ENCODE data around the gene AFAP1L1.

Gene AFAP1L1

GRCh38 chr5:149284501-149284900 is 12.8 kb downstream of the AFAP1L1 start:
- no peak for DNase-seq (ENCODE audit: low read depth in 2 of 2)

GRCh38 chr5:149285153-149285552 is 13.5 kb downstream of the AFAP1L1 start:
- DNase-seq (ENCODE audit: low read depth in 2 of 2) = no peak

DNA sequence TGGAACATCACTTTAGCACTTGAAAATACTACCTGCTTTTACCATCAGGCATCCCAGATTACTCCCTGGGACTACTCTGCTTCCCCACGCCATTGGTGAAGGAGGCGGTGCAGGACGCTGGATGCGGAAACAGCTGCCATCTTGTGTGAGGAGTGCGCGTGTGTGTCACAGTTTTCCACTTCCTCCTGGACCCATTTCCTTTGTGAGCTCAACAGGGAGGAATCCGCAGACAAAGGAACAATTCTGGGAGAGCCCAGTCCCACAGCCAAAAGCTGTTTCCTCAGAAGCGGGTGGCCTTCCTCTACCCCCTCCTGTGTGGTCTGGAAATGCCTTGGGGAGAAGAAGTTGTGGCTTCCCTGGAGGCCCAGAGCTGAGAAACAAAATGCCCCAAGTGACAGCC is 16.8 kb downstream of the AFAP1L1 start:
- DNase-seq (ENCODE audit: low read depth in 2 of 2) = no peak

DNA sequence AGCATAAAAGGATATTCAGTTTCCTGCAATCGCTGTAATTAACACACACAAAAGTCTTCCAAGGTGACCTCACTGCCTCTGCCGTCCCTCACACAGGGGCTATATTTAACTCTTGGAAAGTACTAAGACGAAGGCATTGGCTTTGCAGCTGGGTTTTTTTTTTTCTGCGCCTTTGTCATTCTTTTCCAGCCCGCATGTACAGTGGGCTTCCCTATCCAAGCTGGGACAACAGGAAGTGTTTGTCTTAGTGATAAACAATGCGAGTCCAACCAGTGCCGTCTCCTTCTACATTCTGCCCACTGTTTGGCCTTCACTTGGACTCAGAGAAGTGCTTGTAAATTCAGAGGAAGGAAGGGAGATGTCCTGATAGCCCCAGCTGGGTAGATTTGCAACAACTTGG is 17.6 kb downstream of the AFAP1L1 start:
- no peak for DNase-seq (ENCODE audit: low read depth in 2 of 2)

GRCh38 chr5:149294872-149295829 is 23.5 kb downstream of the AFAP1L1 start:
- no peak for DNase-seq (ENCODE audit: low read depth in 2 of 2)

GRCh38 chr5:149297340-149298025 is 25.8 kb downstream of the AFAP1L1 start:
- DNase-seq (ENCODE audit: low read depth in 2 of 2) = no peak

GRCh38 chr5:149298163-149298562 is 26.5 kb downstream of the AFAP1L1 start:
- DNase-seq (ENCODE audit: low read depth in 2 of 2) = no peak

DNA sequence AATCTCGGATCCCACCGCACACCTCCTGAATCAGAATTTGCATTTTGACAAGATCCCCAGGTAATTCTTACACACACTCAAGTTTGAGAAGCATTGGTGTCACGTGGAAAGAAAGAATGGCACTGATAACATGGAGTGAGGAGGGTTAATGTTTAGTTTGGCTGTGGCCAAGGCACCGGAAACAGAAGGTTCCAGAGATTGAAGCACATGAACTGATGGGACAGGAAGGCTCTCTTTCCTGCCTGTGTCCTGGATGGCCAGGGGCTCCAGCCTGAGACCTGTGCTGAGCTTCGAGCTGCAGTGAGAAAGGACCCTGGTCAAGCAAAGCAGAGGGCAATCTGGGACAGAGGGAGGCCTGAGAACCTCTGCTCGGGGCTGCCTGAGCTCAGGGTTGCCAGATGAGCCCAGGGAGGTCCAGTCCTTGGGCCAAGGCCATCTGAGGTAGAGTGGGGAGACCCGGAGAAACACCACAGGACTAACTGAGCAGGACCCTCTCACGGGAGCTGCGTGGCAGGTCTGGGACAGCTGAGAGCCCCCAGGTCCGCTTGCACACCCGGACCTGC is 27.3 kb downstream of the AFAP1L1 start:
- DNase-seq (ENCODE audit: low read depth in 2 of 2) = no peak

GRCh38 chr5:149299451-149300054 is 27.9 kb downstream of the AFAP1L1 start:
- DNase-seq (ENCODE audit: low read depth in 2 of 2) = no peak

GRCh38 chr5:149300441-149300840 is 28.8 kb downstream of the AFAP1L1 start:
- DNase-seq (ENCODE audit: low read depth in 2 of 2) = no peak

- DNase-seq (ENCODE audit: low read depth in 2 of 2) = no peak
These were observed 29.5 kb downstream of the AFAP1L1 start for GRCh38 chr5:149301049-149301743.

DNA sequence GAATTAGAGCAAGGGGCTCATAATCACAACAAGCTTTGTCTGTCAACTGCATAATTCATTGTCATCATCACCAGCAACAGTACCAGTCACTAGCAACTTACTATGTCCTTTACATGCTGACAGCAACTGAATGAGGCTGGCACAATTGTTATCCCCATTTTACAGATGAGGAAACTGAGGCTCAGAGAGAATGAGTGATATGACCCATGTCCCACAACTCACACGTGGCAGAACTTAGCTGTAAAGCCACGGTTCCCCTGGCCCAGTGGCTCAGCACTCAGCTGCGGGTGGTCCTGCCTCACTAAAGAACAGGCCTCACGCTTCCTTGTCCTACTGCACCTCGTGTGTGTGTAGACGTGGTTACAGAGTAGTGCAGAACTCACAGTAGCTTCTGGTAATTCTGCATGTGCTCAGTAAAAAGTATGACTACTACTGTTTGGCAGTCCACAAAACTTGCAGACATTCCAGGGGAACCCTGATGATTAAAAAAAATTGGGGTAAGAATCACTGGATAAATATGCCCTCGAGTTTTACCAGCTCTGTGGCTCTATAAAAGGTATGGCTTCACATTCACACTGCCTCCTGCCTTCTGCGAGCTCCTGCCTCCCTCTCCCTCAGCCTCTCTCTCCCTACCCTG is 30.2 kb downstream of the AFAP1L1 start:
- DNase-seq (ENCODE audit: low read depth in 2 of 2) = no peak

GRCh38 chr5:149302641-149303040 is 31.0 kb downstream of the AFAP1L1 start:
- no peak for DNase-seq (ENCODE audit: low read depth in 2 of 2)

- no peak for DNase-seq (ENCODE audit: low read depth in 2 of 2)
These were observed 31.6 kb downstream of the AFAP1L1 start for GRCh38 chr5:149303210-149303609.

- no peak for DNase-seq (ENCODE audit: low read depth in 2 of 2)
These were observed 32.8 kb downstream of the AFAP1L1 start for GRCh38 chr5:149304195-149305078.

DNA sequence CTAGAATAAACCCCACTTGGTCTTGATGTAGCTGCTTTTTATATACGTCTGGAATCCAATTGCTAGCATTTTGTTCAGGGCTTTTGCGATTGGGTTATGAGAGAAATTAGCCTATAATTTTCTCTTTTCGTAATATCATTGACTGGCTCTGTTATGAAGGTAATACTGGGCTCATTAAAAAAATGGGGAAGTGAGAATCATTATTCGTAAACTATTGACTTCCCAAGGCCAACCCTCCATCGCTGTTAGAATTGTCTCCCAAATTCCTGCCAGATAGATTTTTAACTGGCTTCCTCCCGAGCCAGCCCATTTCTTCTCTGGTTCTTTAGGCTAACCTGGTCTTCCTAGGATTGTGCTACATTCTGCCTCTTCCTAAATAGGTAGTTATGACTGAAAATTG is 37.7 kb downstream of the AFAP1L1 start:
- DNase-seq (ENCODE audit: low read depth in 2 of 2) = no peak

DNA sequence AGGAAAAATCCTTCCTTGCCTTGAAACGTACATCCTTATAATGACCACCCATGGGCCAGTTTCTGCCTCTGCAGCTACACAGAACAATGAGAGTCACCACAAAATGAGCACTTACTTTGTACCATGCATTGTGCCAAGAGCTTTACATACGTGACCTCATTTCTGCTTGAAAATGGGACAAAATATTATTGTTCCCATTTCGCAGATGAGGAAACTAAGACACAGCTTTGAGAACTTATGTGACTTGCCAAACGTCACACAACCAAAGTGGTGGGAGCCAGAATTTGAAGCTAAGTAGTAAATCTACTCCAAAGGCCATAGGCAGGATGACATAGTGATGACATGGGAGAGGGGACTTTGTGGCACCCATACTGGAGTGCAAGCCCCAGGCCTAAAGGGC is 38.8 kb downstream of the AFAP1L1 start:
- DNase-seq (ENCODE audit: low read depth in 2 of 2) = no peak

DNA sequence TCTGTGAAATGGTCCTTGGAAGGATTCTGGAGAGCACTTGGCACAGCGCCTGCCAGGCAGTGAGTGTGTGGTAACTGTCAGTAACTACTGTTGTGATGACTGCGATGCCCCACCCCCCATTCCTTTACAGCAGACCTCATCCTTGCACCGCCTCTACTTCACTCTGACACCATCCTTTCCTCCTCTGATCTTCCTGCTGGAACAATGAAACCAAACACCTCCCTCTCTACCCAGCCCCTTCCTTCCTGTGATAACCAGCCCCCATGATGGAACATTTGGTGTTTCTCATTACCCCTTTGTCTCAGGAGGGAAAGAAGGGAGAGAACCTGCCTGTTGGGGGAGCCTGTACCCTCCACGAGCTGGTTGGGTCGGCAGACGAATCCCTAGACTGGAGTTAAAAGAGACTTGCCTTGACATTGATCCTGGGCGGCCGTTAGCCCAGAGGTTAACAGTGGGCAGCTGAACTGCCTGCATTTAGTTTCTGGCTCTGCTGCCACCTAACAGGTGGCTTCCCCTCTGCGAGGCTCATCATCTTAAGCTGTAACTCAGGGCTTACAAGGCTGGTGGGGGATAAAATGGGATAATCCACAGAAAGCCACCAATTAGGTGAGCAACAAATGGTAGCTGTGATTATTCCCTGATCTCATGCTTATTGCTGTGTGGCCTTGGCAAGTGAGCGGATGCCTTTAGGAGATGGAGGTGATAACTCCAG is 39.4 kb downstream of the AFAP1L1 start:
- DNase-seq (ENCODE audit: low read depth in 2 of 2) = no peak

- no peak for DNase-seq (ENCODE audit: low read depth in 2 of 2)
These were observed 41.6 kb downstream of the AFAP1L1 start for GRCh38 chr5:149313151-149313841.
